Caco-2 (cell line): ENCODE measurements around the gene SNX21. TPM values are rescaled to one million over a fixed set of nuclear protein-coding genes. Genes with fewer than 3 reads are reported as not detected.

Experiments used
- BruUV-seq: library from RNA; stranded (reverse); fragments of 400-500 nt; replicated peaks from 2 replicates; lab custom pipeline; 2021; lab: Mats Ljungman, UMichigan
- CTCF ChIA-PET: fragments of 300-600 bp; sonication (Branson Sonifier 250); formaldehyde crosslinking; loops from one replicate; lab custom pipeline; 2022; ENCODE audit warnings: antibody characterized with exemption; lab: Charles Lee
- POLR2A ChIA-PET: fragments of 300-600 bp; sonication (Branson Sonifier 250); formaldehyde crosslinking; loops from one replicate; lab custom pipeline; 2022; ENCODE audit warnings: antibody characterized with exemption; lab: Charles Lee
- DNase-seq, 2 experiments: peaks; one replicate each; pipeline versions ENCODE4 v3.0.0 to v3.0.0-alpha.2; 2020 to 2022
- H3K27me3 ChIP-seq: replicated peaks from 2 replicates; pipeline ENCODE4 v1.6.0; 2011; ENCODE audit warnings: low read length; ENCODE audit not compliant: control insufficient read depth, insufficient read depth
- H3K36me3 ChIP-seq: 2 replicates; pipeline ENCODE4 v1.5.1; 2011; ENCODE audit warnings: low read length; ENCODE audit not compliant: control insufficient read depth, insufficient read depth
- H3K4me1 ChIP-seq: fragments of 250-450 bp; sonication (Bioruptor Pico); 2 replicates; pipeline ENCODE4 v1.5.1; 2020; ENCODE audit warnings: mild to moderate bottlenecking
- H3K4me3 ChIP-seq: 2 replicates; pipeline ENCODE4 v1.5.1; 2011; ENCODE audit warnings: low read depth, mild to moderate bottlenecking, control low read depth, low read length
- H3K9me3 ChIP-seq: fragments of 250-450 bp; sonication (Bioruptor Pico); 2 replicates; pipeline ENCODE4 v1.5.1; 2020; ENCODE audit warnings: mild to moderate bottlenecking, moderate library complexity
- H3K27ac Mint-ChIP-seq: one replicate; pipeline ENCODE4 v1.8.0; 2022; ENCODE audit warnings: mixed read lengths; ENCODE audit not compliant: unreplicated experiment
- H3K27me3 Mint-ChIP-seq: one replicate; pipeline ENCODE4 v1.8.0; 2022; ENCODE audit warnings: mixed read lengths; ENCODE audit not compliant: insufficient read depth, unreplicated experiment
- H3K36me3 Mint-ChIP-seq: one replicate; pipeline ENCODE4 v1.8.0; 2022; ENCODE audit warnings: mild to moderate bottlenecking, mixed read lengths; ENCODE audit not compliant: insufficient read depth, unreplicated experiment
- H3K4me1 Mint-ChIP-seq: one replicate; pipeline ENCODE4 v1.8.0; 2022; ENCODE audit warnings: low read depth, mixed read lengths; ENCODE audit not compliant: unreplicated experiment
- H3K4me3 Mint-ChIP-seq: one replicate; pipeline ENCODE4 v1.8.0; 2022; ENCODE audit warnings: mild to moderate bottlenecking, moderate library complexity, mixed read lengths; ENCODE audit not compliant: unreplicated experiment
- H3K9me3 Mint-ChIP-seq: one replicate; pipeline ENCODE4 v1.8.0; 2022; ENCODE audit warnings: mixed read lengths; ENCODE audit not compliant: unreplicated experiment
- intact Hi-C: fragments of 100-400 bp; cut with micrococcal nuclease; formaldehyde crosslinking; loops from one replicate; pipeline ENCODE4 v1.10.0; 2022; ENCODE audit not compliant: unreplicated experiment
- total RNA-seq: library from RNA; stranded (reverse); gene quantifications from 2 replicates; pipeline ENCODE4 v1.2.3, GENCODE V29; 2022
- TF ChIP-seq, protein P1 (sequence below), 2 experiments: fragments of 200-600 bp in 1 of 2; IDR thresholded peaks; 1 replicate in 1 of 2; 2 replicates in 1 of 2; pipeline versions ENCODE4 v1.5.1 to v1.8.0; 2011 to 2022; ENCODE audit warnings: antibody characterized with exemption in 1 of 2, control low read depth in 1 of 2, inconsistent platforms in 1 of 2, low read depth in 1 of 2, low read length in 1 of 2, mild to moderate bottlenecking in 1 of 2, moderate library complexity in 1 of 2; ENCODE audit not compliant: insufficient read depth in 1 of 2, severe bottlenecking in 1 of 2, unreplicated experiment in 1 of 2

SNX21 gene
- total RNA-seq, 1 experiment from 2014 or later, result 15.6 TPM

DNA sequence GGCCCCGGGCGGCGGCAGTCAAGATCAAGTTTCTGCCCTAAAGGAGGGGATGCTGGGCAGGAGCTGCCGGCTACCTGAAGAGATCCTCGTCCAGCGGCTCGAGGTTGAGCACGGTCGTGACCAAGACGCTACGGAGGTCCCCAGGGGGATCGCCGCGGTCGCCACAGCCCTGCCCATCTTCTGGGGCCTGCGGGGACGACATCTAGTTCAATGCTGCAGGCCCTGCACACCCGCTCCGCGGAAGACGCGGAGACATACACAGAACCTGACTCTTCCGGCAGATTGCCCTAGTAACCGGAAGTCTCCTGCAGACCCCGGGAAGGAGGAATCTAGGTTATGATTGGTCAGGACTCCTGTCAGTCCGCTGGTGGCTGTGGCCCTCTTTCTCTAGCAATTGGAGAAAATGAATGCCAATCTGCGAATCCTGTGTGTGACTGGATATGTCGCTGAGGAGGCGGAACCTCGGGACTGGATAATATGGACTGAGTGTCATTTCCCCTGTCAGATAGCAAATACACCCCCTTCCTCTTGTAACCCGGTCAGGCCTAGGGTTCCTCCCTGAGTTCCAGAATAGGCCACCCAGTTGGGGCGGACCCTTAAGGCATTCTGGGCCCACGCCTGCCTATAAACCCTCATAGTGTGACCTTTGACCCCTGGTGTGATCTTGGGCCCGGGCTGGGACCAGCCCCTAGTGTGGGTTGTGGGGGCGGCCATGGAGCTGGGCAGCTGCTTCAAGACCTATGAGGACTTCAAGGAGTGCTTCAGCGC, 23.7 kb downstream of the SNX21 start, which contains the start of the genes ACOT8 and ZSWIM3:
Gene ACOT8, minus strand, starts transcription at position 279 of the 768 bp plus-strand sequence. Its CDS starts 77 bp downstream, at position 202.
Gene ZSWIM3, plus strand, starts transcription at position 501 of the 768 bp plus-strand sequence. Its CDS starts 212 bp downstream, at position 713.
- H3K36me3 Mint-ChIP-seq, result peaks cover 23% of the 10 kb centered on the region
- Histone ChIP-seq H3K36me3 (no peaks in the 10 kb centered on the region), H3K4me1 (peaks cover 17% of the 10 kb centered on the region), H3K27me3 (no peaks in the 10 kb centered on the region), H3K9me3 (no peaks in the 10 kb centered on the region), H3K4me3 (peak within 1 kb of the TSS; percentile 65)
- peak; percentile 100 for DNase-seq
- H3K27ac Mint-ChIP-seq, result peak within 1 kb of the TSS; percentile 85
- no peaks in the 10 kb centered on the region for H3K27me3 Mint-ChIP-seq
- H3K4me3 Mint-ChIP-seq, result peak within 1 kb of the TSS; percentile 95
- no peaks in the 10 kb centered on the region for H3K9me3 Mint-ChIP-seq
- ChIA-PET POLR2A (interaction anchor here (0.6 to 1.7 kb wide), 5 partner anchors 24 to 309 kb away, joined by 3 to 7 read pairs (median 4); partner anchors contain the start of genes PCIF1, SNX21 and ZNF335), CTCF (interaction anchor here (0.6 to 1.3 kb wide), 4 partner anchors 33 to 562 kb away, joined by 3 to 4 read pairs (median 4); partner anchors contain the start of genes CTSA and NEURL2)
- TF ChIP-seq, protein P1, sequence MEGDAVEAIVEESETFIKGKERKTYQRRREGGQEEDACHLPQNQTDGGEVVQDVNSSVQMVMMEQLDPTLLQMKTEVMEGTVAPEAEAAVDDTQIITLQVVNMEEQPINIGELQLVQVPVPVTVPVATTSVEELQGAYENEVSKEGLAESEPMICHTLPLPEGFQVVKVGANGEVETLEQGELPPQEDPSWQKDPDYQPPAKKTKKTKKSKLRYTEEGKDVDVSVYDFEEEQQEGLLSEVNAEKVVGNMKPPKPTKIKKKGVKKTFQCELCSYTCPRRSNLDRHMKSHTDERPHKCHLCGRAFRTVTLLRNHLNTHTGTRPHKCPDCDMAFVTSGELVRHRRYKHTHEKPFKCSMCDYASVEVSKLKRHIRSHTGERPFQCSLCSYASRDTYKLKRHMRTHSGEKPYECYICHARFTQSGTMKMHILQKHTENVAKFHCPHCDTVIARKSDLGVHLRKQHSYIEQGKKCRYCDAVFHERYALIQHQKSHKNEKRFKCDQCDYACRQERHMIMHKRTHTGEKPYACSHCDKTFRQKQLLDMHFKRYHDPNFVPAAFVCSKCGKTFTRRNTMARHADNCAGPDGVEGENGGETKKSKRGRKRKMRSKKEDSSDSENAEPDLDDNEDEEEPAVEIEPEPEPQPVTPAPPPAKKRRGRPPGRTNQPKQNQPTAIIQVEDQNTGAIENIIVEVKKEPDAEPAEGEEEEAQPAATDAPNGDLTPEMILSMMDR (IDR thresholded peaks at IDR 0.05; ENCODE audit: insufficient read depth in 1 of 2, low read depth in 1 of 2, low read length in 1 of 2, severe bottlenecking in 1 of 2, unreplicated experiment in 1 of 2), result no peak
- intact Hi-C loops, result loop anchor here (1.0 kb wide), 6 partner anchors 24 to 442 kb away; partner anchors contain the start of genes SNX21, UBE2C and ZSWIM1
- peaks cover 19% of the 10 kb centered on the region for H3K4me1 Mint-ChIP-seq
- no TSS peak for BruUV-seq

DNA sequence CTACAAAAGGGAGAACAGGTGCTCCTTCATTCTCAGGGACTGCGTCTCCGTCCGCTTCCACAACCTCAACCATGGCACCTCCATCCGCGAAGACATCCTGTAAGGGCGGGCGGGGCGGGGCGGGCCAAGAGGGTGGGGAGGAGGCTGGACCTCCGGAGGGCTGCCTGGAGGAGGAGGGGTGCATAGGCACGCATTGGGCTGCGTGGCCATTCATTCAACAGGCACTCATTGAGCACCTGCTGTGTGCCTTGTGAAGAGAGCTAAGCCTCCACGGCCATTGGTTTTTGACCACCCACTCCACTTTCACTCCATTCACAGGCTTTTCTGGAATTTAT, 24.2 kb downstream of the SNX21 start:
- no peaks in the 10 kb centered on the region for H3K36me3 ChIP-seq
- no peaks in the 10 kb centered on the region for H3K9me3 ChIP-seq
- peaks cover 19% of the 10 kb centered on the region for H3K4me1 Mint-ChIP-seq
- POLR2A ChIA-PET, result interaction anchor here (1.2 to 1.7 kb wide), 2 partner anchors 77 to 115 kb away, joined by 3 to 5 read pairs; partner anchors contain the start of genes PCIF1 and ZNF335
- H3K9me3 Mint-ChIP-seq, result no peaks in the 10 kb centered on the region
- no peaks in the 10 kb centered on the region for H3K27me3 ChIP-seq
- TF ChIP-seq, protein P1 (IDR thresholded peaks at IDR 0.05; ENCODE audit: insufficient read depth in 1 of 2, low read depth in 1 of 2, low read length in 1 of 2, severe bottlenecking in 1 of 2, unreplicated experiment in 1 of 2), result no peak
- H3K36me3 Mint-ChIP-seq, result peaks cover 22% of the 10 kb centered on the region
- CTCF ChIA-PET, result interaction anchor here (0.6 to 1.3 kb wide), 2 partner anchors 87 to 562 kb away, joined by 4 read pairs; no protein-coding TSS in a partner anchor
- peak overlapping the region; percentile 95 for H3K4me3 Mint-ChIP-seq
- peaks cover 17% of the 10 kb centered on the region for H3K4me1 ChIP-seq
- H3K27me3 Mint-ChIP-seq, result no peaks in the 10 kb centered on the region
- DNase-seq, result no peak
- peak overlapping the region; percentile 65 for H3K4me3 ChIP-seq
- intact Hi-C loops, result loop anchor here (1.0 kb wide), 6 partner anchors 23 to 443 kb away; partner anchors contain the start of genes SNX21, UBE2C and ZSWIM1
- no TSS peak for BruUV-seq
- peak overlapping the region; percentile 85 for H3K27ac Mint-ChIP-seq

DNA sequence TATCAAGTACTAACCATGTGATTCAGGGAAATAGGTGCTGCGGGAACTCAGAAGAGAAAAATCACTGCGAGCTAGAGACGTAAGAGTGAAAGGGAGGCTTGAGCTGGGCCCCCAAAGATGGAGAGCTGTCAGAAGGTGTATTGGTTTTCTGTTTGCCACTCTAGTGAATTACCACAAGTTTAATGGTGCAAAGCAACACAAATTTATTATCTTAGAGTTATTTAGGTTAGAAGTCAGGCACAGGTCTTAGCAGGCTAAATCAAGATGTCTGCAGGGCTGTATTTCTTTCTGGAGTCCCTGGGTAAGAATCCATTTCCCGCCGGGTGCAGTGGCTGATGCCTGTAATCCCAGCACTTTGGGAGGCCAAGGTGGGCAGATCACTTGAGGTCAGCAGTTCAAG, 26.3 kb downstream of the SNX21 start:
- intact Hi-C loops, result no loop called here
- no peak overlapping the region for H3K4me3 Mint-ChIP-seq
- ChIA-PET POLR2A (no interaction called here), CTCF (interaction anchor here (0.7 kb wide), 1 partner anchor 67 kb away, joined by 3 read pairs; no protein-coding TSS in a partner anchor)
- TF ChIP-seq, protein P1 (IDR thresholded peaks at IDR 0.05; ENCODE audit: insufficient read depth in 1 of 2, low read depth in 1 of 2, low read length in 1 of 2, severe bottlenecking in 1 of 2, unreplicated experiment in 1 of 2), result no peak
- Histone ChIP-seq H3K27me3 (no peaks in the 10 kb centered on the region), H3K4me3 (no peak overlapping the region), H3K36me3 (no peaks in the 10 kb centered on the region), H3K9me3 (no peaks in the 10 kb centered on the region), H3K4me1 (peaks cover 23% of the 10 kb centered on the region)
- H3K27me3 Mint-ChIP-seq, result no peaks in the 10 kb centered on the region
- no peak overlapping the region for H3K27ac Mint-ChIP-seq
- BruUV-seq, result no TSS peak
- no peaks in the 10 kb centered on the region for H3K9me3 Mint-ChIP-seq
- no peak for DNase-seq
- peaks cover 28% of the 10 kb centered on the region for H3K36me3 Mint-ChIP-seq
- H3K4me1 Mint-ChIP-seq, result peaks cover 17% of the 10 kb centered on the region
